B cell (primary cell): Measurements from ENCODE around the gene GRK1. TPM values are rescaled to one million over a fixed set of nuclear protein-coding genes. Genes with fewer than 3 reads are reported as not detected.

ENCODE experiments used
- ATAC-seq: fragments of 200-7000 bp; cut with Tn5 transposase; one replicate; pipeline ENCODE4 v1.10.0; 2021; ENCODE audit warnings: low read depth, mild to moderate bottlenecking, moderate number of reproducible peaks, moderate library complexity
- CTCF ChIA-PET: fragments of 350-600 bp; sonication (Branson Sonifier 250); formaldehyde crosslinking; loops from one replicate; lab custom pipeline; 2021; ENCODE audit warnings: antibody characterized with exemption, inconsistent platforms; lab: Charles Lee
- POLR2A ChIA-PET: fragments of 350-600 bp; sonication (Branson Sonifier 250); formaldehyde crosslinking; loops from one replicate; lab custom pipeline; 2021; ENCODE audit warnings: antibody characterized with exemption; lab: Charles Lee
- DNase-seq: peaks from one replicate; pipeline ENCODE4 v3.0.0; 2013
- H2AFZ ChIP-seq: 2 replicates; pipeline ENCODE4 v1.6.1; 2012; ENCODE audit warnings: mild to moderate bottlenecking, low read depth, low read length; ENCODE audit not compliant: insufficient read depth, poor library complexity, severe bottlenecking
- H3K27ac ChIP-seq, 2 donors: 1 replicate in 1 of 2; 2 replicates in 1 of 2; pipeline ENCODE4 v1.5.1; 2012 to 2013; ENCODE audit warnings: low read length in 2 of 2, mild to moderate bottlenecking in 2 of 2, moderate library complexity in 1 of 2
- H3K27me3 ChIP-seq, 4 experiments: fragments of 200-600 bp in 1 of 4; sonication (generic) in 1 of 4; replicated peaks in 1 of 4; 1 replicate in 2 of 4; 2 replicates in 2 of 4; pipeline versions ENCODE4 v1.6.1 to v1.7.0; 2013 to 2016; ENCODE audit warnings: low read length in 3 of 4, mild to moderate bottlenecking in 2 of 4, mixed read lengths in 1 of 4, moderate library complexity in 1 of 4; ENCODE audit not compliant: insufficient read depth in 4 of 4, control insufficient read depth in 3 of 4; ENCODE audit errors: control extremely low read depth in 1 of 4
- H3K36me3 ChIP-seq, 2 experiments: replicated peaks in 1 of 2; 1 replicate in 1 of 2; 2 replicates in 1 of 2; pipeline versions ENCODE4 v1.6.1 to v1.7.1; 2013; ENCODE audit warnings: low read length in 1 of 2; ENCODE audit not compliant: insufficient read depth in 2 of 2, control insufficient read depth in 1 of 2; ENCODE audit errors: control extremely low read depth in 1 of 2, extremely low read depth in 1 of 2
- H3K4me1 ChIP-seq, 2 donors: fragments of 200-600 bp in 1 of 2; sonication (generic) in 1 of 2; 1 replicate in 1 of 2; 2 replicates in 1 of 2; pipeline versions ENCODE4 v1.5.1 to v1.6.1; 2013 to 2017; ENCODE audit warnings: low read length in 2 of 2; ENCODE audit not compliant: control insufficient read depth in 2 of 2, insufficient read depth in 2 of 2
- H3K4me2 ChIP-seq: replicated peaks from 2 replicates; pipeline ENCODE3; 2012; ENCODE audit warnings: mild to moderate bottlenecking, low read depth, low read length; ENCODE audit not compliant: poor library complexity, severe bottlenecking
- H3K4me3 ChIP-seq, 5 experiments: fragments of 200-600 bp in 1 of 5; sonication (generic) in 1 of 5; 1 replicate in 3 of 5; 2 replicates in 2 of 5; pipeline versions ENCODE4 v1.5.1 to v1.7.0; 2011 to 2016; ENCODE audit warnings: low read length in 4 of 5, mild to moderate bottlenecking in 4 of 5, low read depth in 2 of 5, control low read depth in 1 of 5, moderate library complexity in 1 of 5; ENCODE audit not compliant: insufficient read depth in 1 of 5; ENCODE audit errors: control extremely low read depth in 1 of 5, extremely low read depth in 1 of 5
- H3K79me2 ChIP-seq: fragments of 200-600 bp; sonication (generic); one replicate; pipeline ENCODE4 v1.6.0; 2016; ENCODE audit warnings: low read length; ENCODE audit not compliant: control insufficient read depth, insufficient read depth
- H3K9ac ChIP-seq: fragments of 200-600 bp; sonication (generic); 2 replicates; pipeline ENCODE4 v1.6.1; 2017; ENCODE audit warnings: mild to moderate bottlenecking, low read length, moderate library complexity
- H3K9me3 ChIP-seq, 3 donors: one replicate each; pipeline versions ENCODE4 v1.6.1 to v1.7.1; 2013; ENCODE audit warnings: low read length in 2 of 3; ENCODE audit not compliant: control insufficient read depth in 2 of 3, insufficient read depth in 1 of 3; ENCODE audit errors: control extremely low read depth in 1 of 3
- H4K20me1 ChIP-seq: 2 replicates; pipeline ENCODE4 v1.6.0; 2012; ENCODE audit warnings: mild to moderate bottlenecking, low read length; ENCODE audit not compliant: insufficient read depth, control insufficient read depth, poor library complexity, severe bottlenecking
- H3K27ac Mint-ChIP-seq: one replicate; pipeline ENCODE4 v1.8.0; 2021; ENCODE audit warnings: mixed read lengths
- H3K27me3 Mint-ChIP-seq: one replicate; pipeline ENCODE4 v1.8.0; 2021; ENCODE audit warnings: mixed read lengths
- H3K4me1 Mint-ChIP-seq: one replicate; pipeline ENCODE4 v1.8.0; 2021; ENCODE audit warnings: mixed read lengths
- H3K4me3 Mint-ChIP-seq: one replicate; pipeline ENCODE4 v1.8.0; 2021; ENCODE audit warnings: mixed read lengths
- H3K9me3 Mint-ChIP-seq: one replicate; pipeline ENCODE4 v1.8.0; 2022; ENCODE audit warnings: mixed read lengths; ENCODE audit not compliant: insufficient read depth
- EZH2 ChIP-seq: IDR thresholded peaks from 2 replicates; pipeline ENCODE4 v1.6.1; 2012; ENCODE audit warnings: borderline replicate concordance, low read depth, mild to moderate bottlenecking, moderate library complexity, low read length; ENCODE audit not compliant: insufficient read depth, poor library complexity, severe bottlenecking
- WGBS: methylation state at CpG from one replicate; pipeline ENCODE4 v1.1.5; 2013; ENCODE audit warnings: missing lambda C conversion rate; ENCODE audit not compliant: insufficient coverage; 5-methylcytosine and 5-hydroxymethylcytosine counted together
- intact Hi-C: fragments of 100-400 bp; cut with micrococcal nuclease; formaldehyde crosslinking; loops from one replicate; pipeline ENCODE4 v1.10.0; 2022
- polyA plus RNA-seq: library from polyadenylated mRNA; depleted of rRNA; stranded (reverse); fragments of >200 nt; gene quantifications from 2 replicates; pipeline ENCODE4 v1.2.3, GENCODE V29; 2012
- total RNA-seq, 2 donors: library from RNA; stranded (reverse); fragments of 120-200 nt in 1 of 2; gene quantifications; 1 replicate in 1 of 2; 2 replicates in 1 of 2; pipeline versions ENCODE4 v1.2.3 to v1.2.4, GENCODE V29; 2013 to 2022
- TF ChIP-seq, protein P1 (sequence below): fragments of 200-600 bp; IDR thresholded peaks from one replicate; pipeline ENCODE4 v1.8.0; 2022; ENCODE audit warnings: antibody characterized with exemption, mild to moderate bottlenecking

GRK1 gene
- total and polyA plus RNA-seq, 2 donors (not counting 1 experiment from before 2014, with no cell fraction given), result not detected

DNA sequence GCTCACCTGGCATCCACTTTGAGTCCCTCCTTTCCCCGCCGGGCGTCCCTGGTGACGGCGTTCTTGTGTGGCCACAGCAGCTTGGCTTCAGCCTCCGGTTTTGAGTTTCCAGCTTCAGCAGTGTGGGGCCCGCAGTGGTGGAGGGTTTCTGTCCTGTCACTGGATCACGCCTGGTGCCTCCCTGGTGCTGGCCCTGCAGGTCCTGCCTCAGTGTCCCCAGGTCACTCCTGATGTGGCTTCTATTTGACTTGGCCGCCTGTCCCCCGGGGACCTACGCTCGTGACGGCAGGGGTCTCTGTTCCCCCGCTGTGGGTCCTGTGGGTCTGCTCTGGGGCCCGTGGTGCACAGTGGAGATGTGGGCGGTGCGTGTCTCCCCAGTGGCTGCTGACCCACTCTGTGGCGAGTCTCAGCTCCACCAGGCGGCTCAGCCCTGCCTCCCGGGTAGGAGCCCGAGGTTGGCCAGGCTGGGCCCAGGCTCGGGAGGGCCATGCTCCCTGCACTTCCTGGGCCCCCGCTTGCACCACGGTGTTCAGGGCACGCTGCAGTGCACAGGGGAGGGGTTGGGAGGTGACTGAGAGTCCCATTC, 10.9 kb upstream of the GRK1 start:
- ATAC-seq (no peak), DNase-seq (no peak)
- Mint-ChIP-seq H3K9me3 (peaks cover 3% of the 10 kb centered on the region), H3K4me3 (no peak overlapping the region), H3K27me3 (no peaks in the 10 kb centered on the region), H3K4me1 (no peaks in the 10 kb centered on the region), H3K27ac (no peak overlapping the region)
- Histone ChIP-seq H3K9ac (no peak overlapping the region), H3K4me2 (no peak overlapping the region), H3K4me1 (no peaks in the 10 kb centered on the region), H3K4me3 (no peak overlapping the region), H3K9me3 (peaks cover 0 to 8% (median 3%) of the 10 kb centered on the region in 3 donors), H3K27ac (no peak overlapping the region), H3K36me3 (no peaks in the 10 kb centered on the region), H3K79me2 (no peaks in the 10 kb centered on the region), H3K27me3 (no peaks in the 10 kb centered on the region), H4K20me1 (no peaks in the 10 kb centered on the region), H2AFZ (no peak overlapping the region)
- intact Hi-C loops, result no loop called here
- ChIA-PET POLR2A (no interaction called here), CTCF (no interaction called here)
- TF ChIP-seq, protein P1, sequence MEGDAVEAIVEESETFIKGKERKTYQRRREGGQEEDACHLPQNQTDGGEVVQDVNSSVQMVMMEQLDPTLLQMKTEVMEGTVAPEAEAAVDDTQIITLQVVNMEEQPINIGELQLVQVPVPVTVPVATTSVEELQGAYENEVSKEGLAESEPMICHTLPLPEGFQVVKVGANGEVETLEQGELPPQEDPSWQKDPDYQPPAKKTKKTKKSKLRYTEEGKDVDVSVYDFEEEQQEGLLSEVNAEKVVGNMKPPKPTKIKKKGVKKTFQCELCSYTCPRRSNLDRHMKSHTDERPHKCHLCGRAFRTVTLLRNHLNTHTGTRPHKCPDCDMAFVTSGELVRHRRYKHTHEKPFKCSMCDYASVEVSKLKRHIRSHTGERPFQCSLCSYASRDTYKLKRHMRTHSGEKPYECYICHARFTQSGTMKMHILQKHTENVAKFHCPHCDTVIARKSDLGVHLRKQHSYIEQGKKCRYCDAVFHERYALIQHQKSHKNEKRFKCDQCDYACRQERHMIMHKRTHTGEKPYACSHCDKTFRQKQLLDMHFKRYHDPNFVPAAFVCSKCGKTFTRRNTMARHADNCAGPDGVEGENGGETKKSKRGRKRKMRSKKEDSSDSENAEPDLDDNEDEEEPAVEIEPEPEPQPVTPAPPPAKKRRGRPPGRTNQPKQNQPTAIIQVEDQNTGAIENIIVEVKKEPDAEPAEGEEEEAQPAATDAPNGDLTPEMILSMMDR, result no peak
- TF ChIP-seq EZH2, result no peak
- WGBS, result 89% methylated on average over 25 of the region's 25 CpGs

DNA sequence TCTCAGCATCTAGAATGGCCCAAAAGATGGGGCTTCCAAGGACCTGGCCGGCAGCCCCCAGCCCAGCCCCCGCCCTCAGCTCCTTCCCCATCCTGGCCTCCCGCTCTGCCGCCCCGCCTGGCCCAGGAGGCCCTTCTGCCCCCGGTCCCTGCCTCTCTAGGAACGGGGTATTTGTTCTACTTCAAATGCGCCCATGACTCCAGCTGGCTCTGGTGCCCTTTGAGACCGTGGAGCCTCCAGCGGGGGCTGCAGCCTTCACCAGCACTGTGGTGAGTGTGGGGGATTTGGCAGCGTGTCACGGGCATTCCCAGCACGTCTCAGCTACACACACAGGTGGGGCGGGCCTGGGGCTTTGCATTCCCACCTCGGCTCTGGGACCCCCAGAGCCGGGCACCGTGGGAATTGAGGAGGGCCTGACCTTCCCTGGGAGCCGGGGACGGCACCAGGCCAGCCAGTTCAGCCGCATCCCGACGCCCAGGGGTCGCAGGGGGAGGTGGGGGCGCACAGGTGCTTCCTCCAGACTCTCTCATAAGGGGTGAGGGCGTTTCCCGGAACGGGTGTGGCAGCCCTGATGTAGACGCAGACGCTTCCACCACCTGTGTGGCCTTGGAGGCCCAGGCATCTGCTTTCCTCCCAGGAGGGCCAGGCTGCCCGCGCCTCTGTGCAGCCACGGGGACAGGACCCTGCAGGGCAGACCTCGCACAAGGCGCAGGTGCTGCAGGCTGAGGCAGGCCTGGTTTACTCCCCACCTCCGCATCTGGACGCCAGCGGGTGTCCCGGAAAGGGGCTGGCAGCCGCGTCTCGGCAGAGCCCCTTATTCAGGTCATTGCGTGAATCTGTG, 10.0 kb upstream of the GRK1 start:
- Histone ChIP-seq H3K4me3 (no peak overlapping the region), H3K27me3 (no peaks in the 10 kb centered on the region), H4K20me1 (no peaks in the 10 kb centered on the region), H3K36me3 (no peaks in the 10 kb centered on the region), H3K9ac (no peak overlapping the region), H3K4me1 (no peaks in the 10 kb centered on the region), H3K4me2 (no peak overlapping the region), H3K27ac (no peak overlapping the region), H3K79me2 (no peaks in the 10 kb centered on the region), H2AFZ (no peak overlapping the region), H3K9me3 (peaks cover 0 to 8% (median 3%) of the 10 kb centered on the region in 3 donors)
- POLR2A ChIA-PET, result no interaction called here
- intact Hi-C loops, result no loop called here
- H3K27me3 Mint-ChIP-seq, result no peaks in the 10 kb centered on the region
- no peak for ATAC-seq
- TF ChIP-seq, protein P1, result no peak
- no peak for TF ChIP-seq EZH2
- H3K9me3 Mint-ChIP-seq, result peaks cover 3% of the 10 kb centered on the region
- no peaks in the 10 kb centered on the region for H3K4me1 Mint-ChIP-seq
- 79% methylated on average over 39 of the region's 42 CpGs for WGBS
- DNase-seq, result no peak
- H3K27ac Mint-ChIP-seq, result no peak overlapping the region
- H3K4me3 Mint-ChIP-seq, result no peak overlapping the region
- CTCF ChIA-PET, result no interaction called here
